Gastroesophageal sphincter (tissue), 3 donors: ENCODE measurements around the gene RGCC.

Source experiments
- POLR2A ChIP-seq, 2 donors: fragments of 450-650 bp; IDR thresholded peaks; one replicate each; pipeline ENCODE4 v1.6.1; 2017; ENCODE audit warnings: antibody characterized with exemption in 2 of 2, mild to moderate bottlenecking in 2 of 2, moderate library complexity in 1 of 2
- TF ChIP-seq, protein P1 (sequence below), 4 experiments: fragments of 200-600 bp in 2 of 4; fragments of 450-650 bp in 2 of 4; sonication (generic) in 1 of 4; IDR thresholded peaks; one replicate each; pipeline ENCODE4 v1.5.1; 2017 to 2019; ENCODE audit warnings: antibody characterized with exemption in 4 of 4, mild to moderate bottlenecking in 2 of 4, moderate library complexity in 2 of 4

- TF ChIP-seq POLR2A (IDR thresholded peaks at IDR 0.05) = no peak
- TF ChIP-seq, protein P1, sequence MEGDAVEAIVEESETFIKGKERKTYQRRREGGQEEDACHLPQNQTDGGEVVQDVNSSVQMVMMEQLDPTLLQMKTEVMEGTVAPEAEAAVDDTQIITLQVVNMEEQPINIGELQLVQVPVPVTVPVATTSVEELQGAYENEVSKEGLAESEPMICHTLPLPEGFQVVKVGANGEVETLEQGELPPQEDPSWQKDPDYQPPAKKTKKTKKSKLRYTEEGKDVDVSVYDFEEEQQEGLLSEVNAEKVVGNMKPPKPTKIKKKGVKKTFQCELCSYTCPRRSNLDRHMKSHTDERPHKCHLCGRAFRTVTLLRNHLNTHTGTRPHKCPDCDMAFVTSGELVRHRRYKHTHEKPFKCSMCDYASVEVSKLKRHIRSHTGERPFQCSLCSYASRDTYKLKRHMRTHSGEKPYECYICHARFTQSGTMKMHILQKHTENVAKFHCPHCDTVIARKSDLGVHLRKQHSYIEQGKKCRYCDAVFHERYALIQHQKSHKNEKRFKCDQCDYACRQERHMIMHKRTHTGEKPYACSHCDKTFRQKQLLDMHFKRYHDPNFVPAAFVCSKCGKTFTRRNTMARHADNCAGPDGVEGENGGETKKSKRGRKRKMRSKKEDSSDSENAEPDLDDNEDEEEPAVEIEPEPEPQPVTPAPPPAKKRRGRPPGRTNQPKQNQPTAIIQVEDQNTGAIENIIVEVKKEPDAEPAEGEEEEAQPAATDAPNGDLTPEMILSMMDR (IDR thresholded peaks at IDR 0.05) = no peak
Observed at GRCh38 chr13:41420146-41420545, 37.2 kb upstream of the RGCC start.
